ENCODE data around the gene NAV3. TPM values are rescaled to one million over a fixed set of nuclear protein-coding genes. Genes with fewer than 3 reads are reported as not detected.
A peak's percentile ranks its signal among the peaks of the same experiment; 100 is the strongest.

NAV3 gene
- total RNA-seq, 2 donors from 2014 or later: 2.6 to 6.6 TPM

GRCh38 chr12:78060186-78060585 lies 229.5 kb downstream of the NAV3 start:
- ATAC-seq: no peak
- H3K4me3 ChIP-seq: no peak overlapping the region
- no peaks in the 10 kb centered on the region for H3K9me3 ChIP-seq
- TF ChIP-seq, protein P1, sequence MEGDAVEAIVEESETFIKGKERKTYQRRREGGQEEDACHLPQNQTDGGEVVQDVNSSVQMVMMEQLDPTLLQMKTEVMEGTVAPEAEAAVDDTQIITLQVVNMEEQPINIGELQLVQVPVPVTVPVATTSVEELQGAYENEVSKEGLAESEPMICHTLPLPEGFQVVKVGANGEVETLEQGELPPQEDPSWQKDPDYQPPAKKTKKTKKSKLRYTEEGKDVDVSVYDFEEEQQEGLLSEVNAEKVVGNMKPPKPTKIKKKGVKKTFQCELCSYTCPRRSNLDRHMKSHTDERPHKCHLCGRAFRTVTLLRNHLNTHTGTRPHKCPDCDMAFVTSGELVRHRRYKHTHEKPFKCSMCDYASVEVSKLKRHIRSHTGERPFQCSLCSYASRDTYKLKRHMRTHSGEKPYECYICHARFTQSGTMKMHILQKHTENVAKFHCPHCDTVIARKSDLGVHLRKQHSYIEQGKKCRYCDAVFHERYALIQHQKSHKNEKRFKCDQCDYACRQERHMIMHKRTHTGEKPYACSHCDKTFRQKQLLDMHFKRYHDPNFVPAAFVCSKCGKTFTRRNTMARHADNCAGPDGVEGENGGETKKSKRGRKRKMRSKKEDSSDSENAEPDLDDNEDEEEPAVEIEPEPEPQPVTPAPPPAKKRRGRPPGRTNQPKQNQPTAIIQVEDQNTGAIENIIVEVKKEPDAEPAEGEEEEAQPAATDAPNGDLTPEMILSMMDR (IDR thresholded peaks at IDR 0.05): no peak
- no peaks in the 10 kb centered on the region for H3K36me3 ChIP-seq (replicated peaks in 1 of 2; ENCODE audit: insufficient read depth in 1 of 2, low read depth in 2 of 2)
- no peak for DNase-seq
- no peaks in the 10 kb centered on the region for H3K27me3 ChIP-seq
- 42 to 74% methylated on average over 1 of the region's 1 CpG for WGBS, 2 donors
- H3K4me1 ChIP-seq: no peaks in the 10 kb centered on the region
- intact Hi-C loops (cut with DNase I): no loop called here
- H3K27ac ChIP-seq: no peak overlapping the region

DNA sequence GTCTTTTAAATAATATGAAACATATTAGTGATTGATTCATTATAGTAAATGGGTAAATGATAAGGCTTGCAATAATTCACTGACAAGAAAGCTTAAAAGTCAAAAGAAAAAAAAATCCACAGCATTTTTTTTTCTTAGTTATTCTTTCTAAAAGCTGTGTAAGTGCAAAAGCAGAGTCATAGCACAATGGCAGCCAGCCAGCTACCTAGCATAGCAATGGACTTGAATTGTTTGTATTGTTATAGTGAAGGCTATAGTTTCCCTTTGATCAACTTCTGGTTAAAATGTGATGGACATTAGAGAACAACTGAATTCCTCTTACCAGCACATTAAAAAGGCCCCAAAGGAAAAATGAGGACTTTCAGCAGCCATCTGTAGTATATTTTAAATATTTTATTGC lies 232.1 kb downstream of the NAV3 start:
- Histone ChIP-seq H3K36me3 (replicated peaks in 1 of 2; ENCODE audit: insufficient read depth in 1 of 2, low read depth in 2 of 2) (no peaks in the 10 kb centered on the region), H3K9me3 (no peaks in the 10 kb centered on the region), H3K27ac (no peak overlapping the region), H3K4me1 (no peaks in the 10 kb centered on the region), H3K27me3 (no peaks in the 10 kb centered on the region), H3K4me3 (no peak overlapping the region)
- no peak for ATAC-seq
- DNase-seq: peak in 3 of 4 donors; percentile 20 to 54 (median 46)
- no peak for TF ChIP-seq POLR2A (IDR thresholded peaks at IDR 0.05)
- TF ChIP-seq, protein P1 (IDR thresholded peaks at IDR 0.05): no peak
- intact Hi-C loops (cut with DNase I): no loop called here

DNA sequence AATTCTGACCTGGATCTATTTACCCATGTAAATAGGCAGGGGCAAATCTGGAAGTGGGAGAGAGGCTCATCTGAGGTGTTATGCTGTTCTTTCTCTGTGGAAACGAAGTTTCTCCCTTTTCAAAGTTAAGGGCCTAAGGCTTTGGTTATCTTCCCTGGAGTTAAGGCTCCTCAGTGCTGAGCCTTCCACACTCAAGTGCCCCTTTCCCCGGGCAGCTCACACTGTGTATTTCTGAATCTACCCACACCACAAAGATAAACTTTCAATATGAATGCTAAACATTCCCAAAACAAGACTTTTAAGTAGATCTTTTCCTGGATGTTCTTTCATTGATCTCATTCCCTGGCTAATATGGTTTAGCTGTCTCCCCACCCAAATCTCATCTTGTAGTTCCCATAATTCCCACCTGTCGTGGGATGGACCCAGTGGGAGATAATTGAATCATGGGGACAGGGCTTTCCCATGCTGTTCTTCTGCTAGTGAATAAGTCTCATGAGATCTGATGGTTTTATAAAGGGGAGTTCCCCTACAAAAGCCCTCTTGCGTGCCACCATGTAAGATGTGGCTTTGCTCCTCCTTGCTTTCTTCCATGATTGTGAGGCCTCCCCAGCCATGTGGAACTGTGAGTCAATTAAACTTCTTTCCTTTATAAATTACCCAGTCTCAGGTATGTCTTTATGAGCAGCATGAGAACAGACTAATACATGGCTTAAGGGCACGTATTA lies 251.1 kb downstream of the NAV3 start:
- Histone ChIP-seq H3K36me3 (replicated peaks in 1 of 2; ENCODE audit: insufficient read depth in 1 of 2, low read depth in 2 of 2) (no peaks in the 10 kb centered on the region), H3K4me1 (no peaks in the 10 kb centered on the region), H3K27ac (no peak overlapping the region), H3K4me3 (no peak overlapping the region), H3K27me3 (no peaks in the 10 kb centered on the region), H3K9me3 (no peaks in the 10 kb centered on the region)
- TF ChIP-seq POLR2A (IDR thresholded peaks at IDR 0.05): no peak
- TF ChIP-seq, protein P1 (IDR thresholded peaks at IDR 0.05): no peak
- DNase-seq: no peak
- no peak for ATAC-seq
- intact Hi-C loops (cut with DNase I): no loop called here
- WGBS, 2 donors: 65% methylated on average over 5 of the region's 5 CpGs

GRCh38 chr12:78085542-78086182 lies 255.0 kb downstream of the NAV3 start:
- no peaks in the 10 kb centered on the region for H3K4me1 ChIP-seq
- 60 to 63% methylated on average over 4 of the region's 4 CpGs for WGBS, 2 donors
- TF ChIP-seq, protein P1 (IDR thresholded peaks at IDR 0.05): no peak
- TF ChIP-seq POLR2A (IDR thresholded peaks at IDR 0.05): no peak

More at GRCh38 chr12:78085542-78086182, 255.0 kb downstream of the NAV3 start:
- no peak overlapping the region for H3K4me3 ChIP-seq
- H3K27ac ChIP-seq: no peak overlapping the region
- intact Hi-C loops (cut with DNase I): no loop called here
- H3K27me3 ChIP-seq: no peaks in the 10 kb centered on the region
- H3K9me3 ChIP-seq: no peaks in the 10 kb centered on the region
- DNase-seq: no peak
- ATAC-seq: no peak
- H3K36me3 ChIP-seq (replicated peaks in 1 of 2; ENCODE audit: insufficient read depth in 1 of 2, low read depth in 2 of 2): no peaks in the 10 kb centered on the region

Data from body of pancreas (tissue), 4 donors.